H1 (cell line): Measurements from ENCODE around the gene CCBE1.

Experiments
- ASH2L ChIP-seq: fragments of 200-600, 300-600 bp; sonication (generic); IDR thresholded peaks from one replicate; pipeline ENCODE4 v1.7.1; 2017; ENCODE audit warnings: low read length
- BRCA1 ChIP-seq: IDR thresholded peaks from 2 replicates; pipeline ENCODE4 v1.6.1; 2012; ENCODE audit warnings: low read depth, low read length, improper control_type of control experiment
- CBX5 ChIP-seq: fragments of 300-800, 300-1000 bp; sonication (generic); IDR thresholded peaks from 2 replicates; pipeline ENCODE4 v1.7.1; 2016; ENCODE audit warnings: antibody characterized with exemption, low read length, low read depth
- EP300 ChIP-seq, 2 experiments: IDR thresholded peaks; 1 replicate in 1 of 2; 2 replicates in 1 of 2; pipeline ENCODE4 v1.6.1; 2011 to 2012; ENCODE audit warnings: low read depth in 2 of 2, low read length in 2 of 2, mild to moderate bottlenecking in 2 of 2, borderline replicate concordance in 1 of 2, inconsistent platforms in 1 of 2, moderate library complexity in 1 of 2
- HDAC6 ChIP-seq: IDR thresholded peaks from one replicate; pipeline ENCODE4 v1.7.1; 2012; ENCODE audit warnings: low read depth, mild to moderate bottlenecking, inconsistent platforms, low read length, moderate library complexity
- POLR2A ChIP-seq, 2 experiments: IDR thresholded peaks; 1 replicate in 1 of 2; 2 replicates in 1 of 2; pipeline ENCODE4 v1.6.1; 2011; ENCODE audit warnings: low read depth in 2 of 2, low read length in 2 of 2, mild to moderate bottlenecking in 2 of 2; ENCODE audit errors: control extremely low read depth in 1 of 2
- SIN3A ChIP-seq, 2 experiments: IDR thresholded peaks in 1 of 2; conservative IDR thresholded peaks in 1 of 2; 2 replicates each; pipeline ENCODE4 v1.6.1; 2011 to 2012; ENCODE audit warnings: low read length in 2 of 2, improper control_type of control experiment in 1 of 2, low read depth in 1 of 2, mild to moderate bottlenecking in 1 of 2
- YY1 ChIP-seq: IDR thresholded peaks from 2 replicates; pipeline ENCODE4 v1.6.1; 2011; ENCODE audit warnings: low read depth, mild to moderate bottlenecking, low read length
- TF ChIP-seq, protein P1 (sequence below): IDR thresholded peaks from 2 replicates; pipeline ENCODE4 v1.6.1; 2012; ENCODE audit warnings: inconsistent platforms
- TF ChIP-seq, protein P2 (sequence below), 3 experiments: IDR thresholded peaks; 1 replicate in 2 of 3; 2 replicates in 1 of 3; pipeline versions ENCODE4 v1.5.1 to v1.6.1; 2011; ENCODE audit warnings: low read length in 3 of 3, mild to moderate bottlenecking in 3 of 3, inconsistent platforms in 2 of 3, low read depth in 1 of 3, moderate library complexity in 1 of 3; ENCODE audit not compliant: insufficient read depth in 1 of 3; ENCODE audit errors: control extremely low read depth in 1 of 3

DNA sequence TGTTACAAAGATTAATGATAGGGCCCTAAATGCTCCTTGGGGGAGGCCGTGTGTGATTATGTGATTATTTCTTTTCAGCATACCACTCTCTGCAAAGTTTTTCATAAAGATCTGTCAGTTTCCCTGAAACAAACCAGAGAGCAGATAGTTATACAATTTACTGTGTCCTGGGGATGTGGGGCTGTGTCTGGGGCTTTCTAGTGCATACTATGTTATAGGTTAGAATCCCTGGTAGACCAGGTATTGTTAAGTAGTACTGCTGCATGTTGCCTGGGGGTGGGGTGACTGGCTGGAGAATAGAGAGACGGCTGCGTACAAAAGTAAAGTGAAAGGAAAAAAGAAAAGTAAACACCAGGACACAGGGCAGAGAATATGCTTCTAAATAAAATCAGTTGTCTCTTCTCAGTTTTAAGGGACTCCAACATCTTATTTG is 3.3 kb upstream of the CCBE1 start:
- no peak for TF ChIP-seq POLR2A (IDR thresholded peaks at IDR 0.05; ENCODE audit: control extremely low read depth in 1 of 2, low read depth in 2 of 2, low read length in 2 of 2)
- TF ChIP-seq SIN3A (conservative IDR thresholded peaks at IDR 0.05 in 1 of 2, IDR thresholded peaks at IDR 0.05 in 1 of 2; ENCODE audit: low read depth in 1 of 2, low read length in 2 of 2), result no peak
- no peak for TF ChIP-seq YY1
- no peak for TF ChIP-seq HDAC6
- TF ChIP-seq, protein P1, sequence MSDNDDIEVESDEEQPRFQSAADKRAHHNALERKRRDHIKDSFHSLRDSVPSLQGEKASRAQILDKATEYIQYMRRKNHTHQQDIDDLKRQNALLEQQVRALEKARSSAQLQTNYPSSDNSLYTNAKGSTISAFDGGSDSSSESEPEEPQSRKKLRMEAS, result no peak
- TF ChIP-seq ASH2L, result no peak
- TF ChIP-seq, protein P2, sequence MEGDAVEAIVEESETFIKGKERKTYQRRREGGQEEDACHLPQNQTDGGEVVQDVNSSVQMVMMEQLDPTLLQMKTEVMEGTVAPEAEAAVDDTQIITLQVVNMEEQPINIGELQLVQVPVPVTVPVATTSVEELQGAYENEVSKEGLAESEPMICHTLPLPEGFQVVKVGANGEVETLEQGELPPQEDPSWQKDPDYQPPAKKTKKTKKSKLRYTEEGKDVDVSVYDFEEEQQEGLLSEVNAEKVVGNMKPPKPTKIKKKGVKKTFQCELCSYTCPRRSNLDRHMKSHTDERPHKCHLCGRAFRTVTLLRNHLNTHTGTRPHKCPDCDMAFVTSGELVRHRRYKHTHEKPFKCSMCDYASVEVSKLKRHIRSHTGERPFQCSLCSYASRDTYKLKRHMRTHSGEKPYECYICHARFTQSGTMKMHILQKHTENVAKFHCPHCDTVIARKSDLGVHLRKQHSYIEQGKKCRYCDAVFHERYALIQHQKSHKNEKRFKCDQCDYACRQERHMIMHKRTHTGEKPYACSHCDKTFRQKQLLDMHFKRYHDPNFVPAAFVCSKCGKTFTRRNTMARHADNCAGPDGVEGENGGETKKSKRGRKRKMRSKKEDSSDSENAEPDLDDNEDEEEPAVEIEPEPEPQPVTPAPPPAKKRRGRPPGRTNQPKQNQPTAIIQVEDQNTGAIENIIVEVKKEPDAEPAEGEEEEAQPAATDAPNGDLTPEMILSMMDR (IDR thresholded peaks at IDR 0.05; ENCODE audit: control extremely low read depth in 1 of 3, insufficient read depth in 1 of 3, low read depth in 1 of 3, low read length in 3 of 3), result no peak
- no peak for TF ChIP-seq CBX5
- TF ChIP-seq BRCA1, result no peak
- TF ChIP-seq EP300 (IDR thresholded peaks at IDR 0.05; ENCODE audit: borderline replicate concordance in 1 of 2, low read depth in 2 of 2, low read length in 2 of 2), result no peak
